ENCODE results near the gene GOLGA3.

The GOLGA3 gene

GRCh38 chr12:132723015-132723763 lies 105.5 kb downstream of the GOLGA3 start:
- DNase-seq, result no peak

GRCh38 chr12:132720606-132721345 lies 107.9 kb downstream of the GOLGA3 start:
- DNase-seq, result no peak

GRCh38 chr12:132719954-132720324 lies 108.7 kb downstream of the GOLGA3 start:
- DNase-seq, result no peak

- no peak for DNase-seq
These were observed 109.3 kb downstream of the GOLGA3 start for GRCh38 chr12:132719141-132719953.

All from anterior cingulate cortex (tissue), 58 donors.